PFSK-1 (cell line): Measurements from ENCODE around the gene CD4.

Source experiments
- SIN3A ChIP-seq: IDR thresholded peaks from 2 replicates; pipeline ENCODE4 v1.6.1; 2012; ENCODE audit warnings: mild to moderate bottlenecking, low read length, moderate library complexity, borderline replicate concordance; ENCODE audit not compliant: insufficient read depth
- TAF1 ChIP-seq: IDR thresholded peaks from 2 replicates; pipeline ENCODE4 v1.6.1; 2012; ENCODE audit warnings: low read length, control low read depth, borderline replicate concordance; ENCODE audit not compliant: insufficient read depth

- no peak for TF ChIP-seq TAF1
- no peak for TF ChIP-seq SIN3A
Observed at GRCh38 chr12:6791931-6792520, 2.7 kb downstream of the CD4 start.
